ENCODE data around the gene INPP5D.
"Not testable (repeated sequence)": the region's sequence is repeated elsewhere in the genome, so short reads cannot be mapped to it uniquely, and the experiment has no call there.

The INPP5D gene

GRCh38 chr2:233116946-233117345, 56.8 kb downstream of the INPP5D start:
- DNase-seq (ENCODE audit: low read depth in 2 of 2), result no peak

- DNase-seq (ENCODE audit: low read depth in 2 of 2), result no peak
Measured at GRCh38 chr2:233117351-233117750, 57.2 kb downstream of the INPP5D start.

- DNase-seq (ENCODE audit: low read depth in 2 of 2), result no peak
Measured at GRCh38 chr2:233117811-233118647, 57.9 kb downstream of the INPP5D start.

GRCh38 chr2:233118648-233119000, 58.5 kb downstream of the INPP5D start:
- no peak for DNase-seq (ENCODE audit: low read depth in 2 of 2)

GRCh38 chr2:233119123-233119522, 59.0 kb downstream of the INPP5D start:
- no peak for DNase-seq (ENCODE audit: low read depth in 2 of 2)

GRCh38 chr2:233119806-233120205, 59.7 kb downstream of the INPP5D start:
- DNase-seq (ENCODE audit: low read depth in 2 of 2), result no peak

- no peak for DNase-seq (ENCODE audit: low read depth in 2 of 2)
Measured at GRCh38 chr2:233120459-233120858, 60.3 kb downstream of the INPP5D start.

- no peak for DNase-seq (ENCODE audit: low read depth in 2 of 2)
Measured at GRCh38 chr2:233121856-233122255, 61.7 kb downstream of the INPP5D start.

GRCh38 chr2:233122541-233122940, 62.4 kb downstream of the INPP5D start:
- no peak for DNase-seq (ENCODE audit: low read depth in 2 of 2)

GRCh38 chr2:233123576-233123975, 63.4 kb downstream of the INPP5D start:
- DNase-seq (ENCODE audit: low read depth in 2 of 2), result not testable (repeated sequence)

- DNase-seq (ENCODE audit: low read depth in 2 of 2), result no peak
Measured at GRCh38 chr2:233124421-233125080, 64.4 kb downstream of the INPP5D start.

- no peak for DNase-seq (ENCODE audit: low read depth in 2 of 2)
Measured at GRCh38 chr2:233125455-233126065, 65.4 kb downstream of the INPP5D start.

- no peak for DNase-seq (ENCODE audit: low read depth in 2 of 2)
Measured at GRCh38 chr2:233129351-233129978, 69.3 kb downstream of the INPP5D start.

GRCh38 chr2:233130024-233130423, 69.9 kb downstream of the INPP5D start:
- DNase-seq (ENCODE audit: low read depth in 2 of 2), result no peak

GRCh38 chr2:233130481-233131020, 70.4 kb downstream of the INPP5D start:
- no peak for DNase-seq (ENCODE audit: low read depth in 2 of 2)

- DNase-seq (ENCODE audit: low read depth in 2 of 2), result no peak
Measured at GRCh38 chr2:233131936-233132720, 72.0 kb downstream of the INPP5D start.

- no peak for DNase-seq (ENCODE audit: low read depth in 2 of 2)
Measured at GRCh38 chr2:233133239-233133638, 73.1 kb downstream of the INPP5D start.

GRCh38 chr2:233135421-233135820, 75.3 kb downstream of the INPP5D start:
- DNase-seq (ENCODE audit: low read depth in 2 of 2), result no peak

- DNase-seq (ENCODE audit: low read depth in 2 of 2), result no peak
Measured at GRCh38 chr2:233137040-233137439, 76.9 kb downstream of the INPP5D start.

GRCh38 chr2:233140077-233140585, 80.0 kb downstream of the INPP5D start:
- no peak for DNase-seq (ENCODE audit: low read depth in 2 of 2)

- DNase-seq (ENCODE audit: low read depth in 2 of 2), result no peak
Measured at GRCh38 chr2:233140978-233141377, 80.8 kb downstream of the INPP5D start.
